Activated B cell treated with CpG ODN at 0.5 μM for 24 hours (primary cell): ENCODE data around the gene TTC9C. TPM values are rescaled to one million over a fixed set of nuclear protein-coding genes. Genes with fewer than 3 reads are reported as not detected.

ENCODE experiments used
- ATAC-seq: fragments of 200-7000 bp; cut with Tn5 transposase; one replicate; pipeline ENCODE4 v1.10.0; 2021; ENCODE audit warnings: low read depth, mild to moderate bottlenecking, moderate library complexity
- CTCF ChIA-PET: fragments of 350-600 bp; sonication (Branson Sonifier 250); formaldehyde crosslinking; loops from one replicate; lab custom pipeline; 2021; ENCODE audit warnings: antibody characterized with exemption; lab: Charles Lee
- POLR2A ChIA-PET: fragments of 350-600 bp; sonication (Branson Sonifier 250); formaldehyde crosslinking; loops from one replicate; lab custom pipeline; 2021; ENCODE audit warnings: antibody characterized with exemption; lab: Charles Lee
- DNase-seq: peaks from one replicate; pipeline ENCODE4 v3.0.0; 2022
- H3K27ac Mint-ChIP-seq: one replicate; pipeline ENCODE4 v1.8.0; 2020; ENCODE audit warnings: mixed read lengths
- H3K27me3 Mint-ChIP-seq: one replicate; pipeline ENCODE4 v1.8.0; 2021; ENCODE audit warnings: mixed read lengths
- H3K36me3 Mint-ChIP-seq: one replicate; pipeline ENCODE4 v1.8.0; 2021; ENCODE audit warnings: low read depth, mixed read lengths
- H3K4me1 Mint-ChIP-seq: one replicate; pipeline ENCODE4 v1.8.0; 2021; ENCODE audit warnings: mixed read lengths
- H3K4me3 Mint-ChIP-seq: one replicate; pipeline ENCODE4 v1.8.0; 2020; ENCODE audit warnings: mild to moderate bottlenecking, mixed read lengths
- H3K9me3 Mint-ChIP-seq: one replicate; pipeline ENCODE4 v1.8.0; 2020; ENCODE audit warnings: mixed read lengths
- CTCF ChIP-seq: fragments of 200-600 bp; IDR thresholded peaks from one replicate; pipeline ENCODE4 v1.8.0; 2022; ENCODE audit warnings: antibody characterized with exemption, mild to moderate bottlenecking
- intact Hi-C: fragments of 100-400 bp; cut with micrococcal nuclease; formaldehyde crosslinking; loops from one replicate; pipeline ENCODE4 v1.15.1; 2024
- total RNA-seq: library from RNA; stranded (reverse); gene quantifications from 2 replicates; pipeline ENCODE4 v1.2.3, GENCODE V29; 2022

Gene TTC9C
- total RNA-seq, 1 donor from 2014 or later, result 44.0 TPM

GRCh38 chr11:62709247-62710000 lies 18.9 kb upstream of the TTC9C start:
- ATAC-seq (peak; percentile 77), DNase-seq (peak; percentile 83)
- Mint-ChIP-seq H3K27ac (peak overlapping the region; percentile 99), H3K27me3 (no peaks in the 10 kb centered on the region), H3K36me3 (peaks cover 44% of the 10 kb centered on the region), H3K4me3 (peak overlapping the region; percentile 96), H3K9me3 (no peaks in the 10 kb centered on the region), H3K4me1 (peaks cover 64% of the 10 kb centered on the region)
- no peak for TF ChIP-seq CTCF
- ChIA-PET CTCF (interaction anchor here (0.7 to 0.9 kb wide), 2 partner anchors 117 to 118 kb away, joined by 3 read pairs; partner anchors contain the start of gene TUT1), POLR2A (interaction anchor here (0.5 to 8.0 kb wide), 34 partner anchors 9 to 1562 kb away, joined by 3 to 188 read pairs (median 12); partner anchors contain the start of genes B3GAT3, C11orf98, CSKMT and EEF1G)
- intact Hi-C loops, result loop anchor here (1.0 to 2.0 kb wide), 10 partner anchors 18 to 917 kb away; partner anchors contain the start of genes C11orf98, CSKMT, FEN1 and HNRNPUL2

GRCh38 chr11:62710001-62710345 lies 18.3 kb upstream of the TTC9C start:
- peaks cover 64% of the 10 kb centered on the region for H3K4me1 Mint-ChIP-seq
- CTCF ChIA-PET, result interaction anchor here (0.7 to 0.9 kb wide), 2 partner anchors 117 to 118 kb away, joined by 3 read pairs; partner anchors contain the start of gene TUT1
- H3K9me3 Mint-ChIP-seq, result no peaks in the 10 kb centered on the region
- intact Hi-C loops, result no loop called here
- ATAC-seq, result no peak
- H3K36me3 Mint-ChIP-seq, result peaks cover 49% of the 10 kb centered on the region
- no peak for TF ChIP-seq CTCF
- peak overlapping the region; percentile 96 for H3K4me3 Mint-ChIP-seq
- POLR2A ChIA-PET, result interaction anchor here (0.5 to 8.0 kb wide), 27 partner anchors 17 to 1561 kb away, joined by 3 to 188 read pairs (median 15); partner anchors contain the start of genes B3GAT3, C11orf98, CSKMT and EEF1G
- H3K27ac Mint-ChIP-seq, result peak overlapping the region; percentile 99
- H3K27me3 Mint-ChIP-seq, result no peaks in the 10 kb centered on the region
- DNase-seq, result no peak

- TF ChIP-seq CTCF, result no peak
- intact Hi-C loops, result no loop called here
- ChIA-PET POLR2A (interaction anchor here (0.8 to 8.0 kb wide), 7 partner anchors 15 to 128 kb away, joined by 3 to 188 read pairs (median 4); partner anchors contain the start of genes C11orf98, CSKMT, HNRNPUL2 and LBHD1), CTCF (no interaction called here)
- Mint-ChIP-seq H3K9me3 (no peaks in the 10 kb centered on the region), H3K4me3 (no peak overlapping the region), H3K27me3 (no peaks in the 10 kb centered on the region), H3K36me3 (peaks cover 72% of the 10 kb centered on the region), H3K27ac (peak overlapping the region; percentile 32), H3K4me1 (peaks cover 43% of the 10 kb centered on the region)
- DNase-seq (no peak), ATAC-seq (no peak)
These were observed 15.9 kb upstream of the TTC9C start for GRCh38 chr11:62712276-62712812.

GRCh38 chr11:62712861-62713260 lies 15.4 kb upstream of the TTC9C start:
- Mint-ChIP-seq H3K4me1 (peaks cover 38% of the 10 kb centered on the region), H3K9me3 (no peaks in the 10 kb centered on the region), H3K4me3 (no peak overlapping the region), H3K36me3 (peaks cover 77% of the 10 kb centered on the region), H3K27me3 (no peaks in the 10 kb centered on the region), H3K27ac (peak overlapping the region; percentile 16)
- TF ChIP-seq CTCF, result no peak
- ChIA-PET CTCF (no interaction called here), POLR2A (interaction anchor here (1.0 to 1.4 kb wide), 4 partner anchors 14 to 127 kb away, joined by 3 to 5 read pairs (median 4); partner anchors contain the start of genes HNRNPUL2 and ZBTB3)
- no peak for ATAC-seq
- DNase-seq, result no peak
- intact Hi-C loops, result no loop called here

GRCh38 chr11:62713343-62713742 lies 14.9 kb upstream of the TTC9C start:
- POLR2A ChIA-PET, result interaction anchor here (0.5 to 1.4 kb wide), 4 partner anchors 14 to 168 kb away, joined by 3 to 9 read pairs (median 4); partner anchors contain the start of gene HNRNPUL2
- peaks cover 33% of the 10 kb centered on the region for H3K4me1 Mint-ChIP-seq
- peak overlapping the region; percentile 36 for H3K27ac Mint-ChIP-seq
- no peak overlapping the region for H3K4me3 Mint-ChIP-seq
- no peaks in the 10 kb centered on the region for H3K27me3 Mint-ChIP-seq
- DNase-seq (no peak), ATAC-seq (no peak)
- peaks cover 82% of the 10 kb centered on the region for H3K36me3 Mint-ChIP-seq
- intact Hi-C loops, result no loop called here
- H3K9me3 Mint-ChIP-seq, result no peaks in the 10 kb centered on the region
- no peak for TF ChIP-seq CTCF
- CTCF ChIA-PET, result no interaction called here
